Muscle of back (tissue), 11 donors: ENCODE results near the gene ZNF526. TPM values are rescaled to one million over a fixed set of nuclear protein-coding genes. Genes with fewer than 3 reads are reported as not detected.
"Not testable (repeated sequence)": the region's sequence is repeated elsewhere in the genome, so short reads cannot be mapped to it uniquely, and the experiment has no call there.

Source experiments
- DNase-seq, 3 donors: peaks; one replicate each; pipeline versions ENCODE4 v3.0.0 to v3.0.0-alpha.2; 2013
- polyA plus RNA-seq, 10 donors: library from polyadenylated mRNA; unstranded; fragments of 120-200 nt; gene quantifications; one replicate each; pipeline ENCODE4 v1.2.1, GENCODE V29; 2013; ENCODE audit not compliant: insufficient read length in 10 of 10

ZNF526 gene
- polyA plus RNA-seq, 10 donors: 4.5 to 8.5 (median 5.9) TPM

- peak; percentile 92 to 98 (median 96) for DNase-seq
Observed at GRCh38 chr19:42254850-42255765, 35.0 kb downstream of the ZNF526 start, which contains the start of gene ERF. Gene ERF (minus strand): TSS chr19:42255128. CDS start chr19:42254999, 129 bp downstream.

- peak; percentile 58 to 92 (median 82) for DNase-seq
Observed at GRCh38 chr19:42255766-42256745, 35.9 kb downstream of the ZNF526 start.

GRCh38 chr19:42257842-42258241, 37.7 kb downstream of the ZNF526 start:
- not testable (repeated sequence) for DNase-seq

GRCh38 chr19:42261763-42262162, 41.7 kb downstream of the ZNF526 start:
- no peak for DNase-seq

GRCh38 chr19:42266105-42266504, 46.0 kb downstream of the ZNF526 start:
- not testable (repeated sequence) for DNase-seq

GRCh38 chr19:42266928-42267603, 47.0 kb downstream of the ZNF526 start:
- DNase-seq: not testable (repeated sequence)

GRCh38 chr19:42267644-42268141, 47.6 kb downstream of the ZNF526 start:
- DNase-seq: no peak

GRCh38 chr19:42268142-42268703, 48.1 kb downstream of the ZNF526 start:
- peak; percentile 99 to 100 (median 100) for DNase-seq

GRCh38 chr19:42268704-42269477, 48.8 kb downstream of the ZNF526 start, which contains the start of gene CIC:
Gene CIC (plus strand): TSS chr19:42269252. CDS start chr19:42271784, 2,532 bp downstream.
- DNase-seq: peak; percentile 100

- peak in 1 of 3 donors; percentile 43 for DNase-seq
Observed at GRCh38 chr19:42269478-42270345, 49.6 kb downstream of the ZNF526 start.

- peak in 1 of 3 donors; percentile 43 for DNase-seq
Observed at GRCh38 chr19:42270346-42271044, 50.4 kb downstream of the ZNF526 start.

GRCh38 chr19:42271045-42271419, 50.9 kb downstream of the ZNF526 start:
- DNase-seq: no peak

- no peak for DNase-seq
Observed at GRCh38 chr19:42271861-42272534, 51.9 kb downstream of the ZNF526 start.

- DNase-seq: no peak
Observed at GRCh38 chr19:42272535-42272897, 52.4 kb downstream of the ZNF526 start.

- no peak for DNase-seq
Observed at GRCh38 chr19:42272989-42273406, 52.9 kb downstream of the ZNF526 start.

GRCh38 chr19:42273407-42274064, 53.4 kb downstream of the ZNF526 start:
- DNase-seq: no peak

- DNase-seq: no peak
Observed at GRCh38 chr19:42274065-42274682, 54.1 kb downstream of the ZNF526 start.
